Measurements from ENCODE around the gene CAMTA1. TPM values are rescaled to one million over a fixed set of nuclear protein-coding genes. Genes with fewer than 3 reads are reported as not detected.

Gene CAMTA1
- total RNA-seq, 1 experiment from 2014 or later, result 103 TPM

DNA sequence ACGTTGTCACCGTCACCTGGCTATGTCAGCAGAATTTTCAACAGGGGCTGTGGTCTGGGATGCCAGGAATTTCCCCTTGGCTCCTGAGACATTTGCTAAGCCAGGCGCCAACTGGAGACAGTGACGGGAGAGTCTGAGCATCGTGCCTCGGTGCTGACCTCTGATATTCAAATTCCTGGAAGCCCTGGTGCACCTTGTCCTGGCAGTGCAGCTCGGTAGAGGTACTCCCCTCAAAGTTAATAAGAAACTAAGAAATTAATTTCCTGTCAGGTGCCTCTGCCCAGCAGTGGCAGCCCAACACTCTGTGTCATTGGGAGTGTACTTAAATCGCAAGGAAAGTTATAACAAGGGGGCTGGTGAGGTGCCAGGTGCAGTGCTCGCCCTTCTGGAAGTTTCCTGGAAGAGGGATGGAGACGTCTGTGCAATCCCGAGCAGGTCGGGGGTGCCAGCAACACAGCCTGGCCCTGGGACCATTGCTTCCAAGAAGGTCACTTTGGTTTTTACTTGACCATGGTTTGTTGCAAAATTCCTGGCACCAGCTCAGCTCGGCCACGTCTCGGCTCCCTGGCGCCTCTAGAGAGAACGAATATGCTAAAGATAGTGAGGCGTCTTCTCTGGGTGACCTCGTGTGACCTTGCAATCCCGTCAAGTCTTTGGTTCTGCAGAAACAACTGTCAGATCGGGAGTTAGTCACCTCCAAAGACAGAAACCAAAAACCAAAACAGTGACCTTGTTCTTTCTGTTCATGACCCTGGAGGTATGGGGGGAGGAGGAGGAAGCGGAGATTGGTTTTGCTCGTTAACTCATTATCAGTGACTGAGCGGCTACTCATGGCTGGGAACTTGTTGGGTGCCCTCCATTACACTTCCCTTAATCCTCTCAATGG, 836.3 kb downstream of the CAMTA1 start:
- H3K4me3 ChIP-seq, result no peak overlapping the region
- no peaks in the 10 kb centered on the region for H3K36me3 ChIP-seq
- H3K27me3 ChIP-seq, result no peaks in the 10 kb centered on the region
- H3K9me3 ChIP-seq, result no peaks in the 10 kb centered on the region
- no peak for DNase-seq

DNA sequence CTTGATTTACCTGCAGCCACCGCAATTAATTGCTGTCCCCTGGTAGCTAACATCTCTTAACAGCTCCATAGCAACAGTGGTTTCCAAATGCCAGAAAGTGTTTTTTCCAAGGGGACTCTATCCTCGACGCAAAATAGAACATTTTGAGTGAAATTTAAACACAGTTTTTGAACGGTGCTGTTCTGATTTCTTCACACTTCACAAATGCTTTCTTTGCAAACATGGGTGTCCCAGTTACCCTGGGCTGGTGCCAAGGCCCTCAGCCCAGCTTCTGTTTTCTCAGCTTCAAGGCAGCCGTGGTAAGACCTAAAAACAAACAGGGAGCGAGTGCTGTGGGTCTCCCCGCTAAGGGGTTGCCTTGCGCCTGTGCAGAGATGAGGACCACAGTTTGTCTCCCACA, 838.6 kb downstream of the CAMTA1 start:
- Histone ChIP-seq H3K36me3 (no peaks in the 10 kb centered on the region), H3K27me3 (no peaks in the 10 kb centered on the region), H3K4me3 (no peak overlapping the region), H3K9me3 (no peaks in the 10 kb centered on the region)
- no peak for DNase-seq

DNA sequence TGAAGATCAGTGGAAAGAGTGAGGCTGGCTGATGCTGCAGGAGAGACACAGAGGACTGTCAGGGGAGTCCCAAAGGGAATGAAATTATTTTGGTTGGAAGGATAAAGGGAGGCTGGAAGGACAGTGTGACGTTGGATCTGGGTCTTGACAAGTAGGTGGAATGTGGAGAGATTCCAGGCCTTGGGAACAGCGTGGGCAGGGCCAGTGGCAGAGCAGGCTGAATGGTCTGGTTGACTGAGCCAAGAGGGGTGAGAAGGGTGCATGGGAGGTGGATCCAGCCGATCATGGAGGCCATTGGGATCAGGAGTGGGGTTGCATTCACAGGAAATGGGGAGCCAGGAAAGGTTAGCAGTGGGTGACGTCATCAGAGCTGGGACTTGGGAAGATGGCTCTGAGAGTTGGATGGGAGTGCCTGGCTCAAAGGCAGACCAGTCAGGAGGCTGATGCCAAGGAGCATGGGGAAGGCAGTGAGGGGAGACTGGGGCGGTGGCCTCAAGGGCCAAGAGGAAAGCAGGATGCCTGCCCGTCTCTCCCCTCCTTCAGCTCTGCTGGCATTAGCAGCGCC, 839.6 kb downstream of the CAMTA1 start:
- Histone ChIP-seq H3K27me3 (no peaks in the 10 kb centered on the region), H3K36me3 (no peaks in the 10 kb centered on the region), H3K9me3 (no peaks in the 10 kb centered on the region), H3K4me3 (no peak overlapping the region)
- no peak for DNase-seq

- Histone ChIP-seq H3K27me3 (no peaks in the 10 kb centered on the region), H3K4me3 (no peak overlapping the region), H3K9me3 (no peaks in the 10 kb centered on the region), H3K36me3 (no peaks in the 10 kb centered on the region)
- DNase-seq, result no peak
Observed at GRCh38 chr1:7625401-7625800, 840.1 kb downstream of the CAMTA1 start.

DNA sequence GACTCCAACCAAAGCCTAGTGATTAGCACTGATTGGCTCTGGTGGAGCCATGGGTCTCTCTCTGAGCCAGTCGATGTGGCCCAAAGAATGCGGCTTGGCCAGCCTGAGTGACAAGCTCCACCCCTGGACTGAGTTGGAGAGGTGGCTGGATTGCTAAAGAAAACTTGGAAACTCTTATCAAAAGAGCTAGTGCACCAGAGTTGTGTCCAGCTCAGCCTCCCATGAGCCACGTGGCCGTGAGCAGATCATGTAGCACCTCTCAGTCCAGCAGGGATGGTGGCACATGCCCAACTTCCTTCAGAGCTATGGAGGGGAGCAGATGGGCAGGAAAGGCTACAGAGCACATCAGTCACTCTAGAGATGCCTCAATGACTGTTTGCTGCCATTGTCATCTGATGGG, 843.0 kb downstream of the CAMTA1 start:
- no peaks in the 10 kb centered on the region for H3K27me3 ChIP-seq
- DNase-seq, result no peak
- H3K4me3 ChIP-seq, result no peak overlapping the region
- no peaks in the 10 kb centered on the region for H3K36me3 ChIP-seq
- H3K9me3 ChIP-seq, result no peaks in the 10 kb centered on the region

DNA sequence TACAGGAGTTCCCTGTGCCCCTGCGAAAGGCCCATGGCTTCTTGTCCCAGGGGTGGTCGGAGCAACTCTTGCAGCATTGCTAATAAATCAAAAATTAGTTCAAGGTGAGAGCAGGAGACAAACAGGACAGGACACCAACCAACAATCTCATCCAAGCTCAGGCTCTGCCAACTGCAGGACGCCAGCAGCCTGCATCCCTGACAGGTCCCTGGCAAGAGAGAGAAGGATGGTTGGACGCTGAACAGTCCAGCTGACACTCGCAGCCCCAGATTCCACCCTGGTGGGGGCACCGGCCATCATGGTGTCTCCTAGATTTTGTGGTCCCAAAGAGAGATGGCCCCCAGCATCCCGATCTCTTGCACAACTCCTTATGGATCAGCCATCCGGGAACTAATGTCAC, 843.8 kb downstream of the CAMTA1 start:
- Histone ChIP-seq H3K27me3 (no peaks in the 10 kb centered on the region), H3K4me3 (no peak overlapping the region)

GRCh38 chr1:7629465-7630195, 844.4 kb downstream of the CAMTA1 start:
- Histone ChIP-seq H3K9me3 (no peaks in the 10 kb centered on the region), H3K36me3 (no peaks in the 10 kb centered on the region), H3K4me3 (no peak overlapping the region), H3K27me3 (no peaks in the 10 kb centered on the region)
- DNase-seq, result no peak

More for the DNA sequence above, 843.8 kb downstream of the CAMTA1 start:
- Histone ChIP-seq H3K9me3 (no peaks in the 10 kb centered on the region), H3K36me3 (no peaks in the 10 kb centered on the region)
- DNase-seq, result no peak

DNA sequence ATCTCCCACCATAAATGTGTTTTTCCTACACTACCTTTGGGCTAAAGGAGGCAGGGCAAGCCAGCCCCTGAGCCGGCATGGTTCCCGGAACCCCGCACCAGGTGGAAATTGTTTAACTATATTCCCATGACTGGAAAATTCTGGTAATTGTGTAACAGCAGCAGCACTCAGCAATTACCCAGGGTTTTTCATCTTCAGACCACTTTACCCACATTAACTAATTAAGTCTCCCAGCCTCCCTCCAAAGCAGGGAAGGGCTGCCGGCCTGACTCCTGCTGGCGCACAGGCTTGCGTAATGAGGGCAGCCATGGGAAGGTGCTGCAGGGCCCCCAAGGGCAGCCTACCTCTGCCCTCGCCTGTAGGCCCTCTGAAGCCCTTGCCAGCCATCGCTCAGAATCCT, 845.1 kb downstream of the CAMTA1 start:
- Histone ChIP-seq H3K9me3 (no peaks in the 10 kb centered on the region), H3K36me3 (no peaks in the 10 kb centered on the region), H3K4me3 (no peak overlapping the region), H3K27me3 (no peaks in the 10 kb centered on the region)
- no peak for DNase-seq

GRCh38 chr1:7632176-7632575, 846.9 kb downstream of the CAMTA1 start:
- H3K4me3 ChIP-seq, result no peak overlapping the region
- H3K27me3 ChIP-seq, result no peaks in the 10 kb centered on the region
- DNase-seq, result no peak
- H3K9me3 ChIP-seq, result no peaks in the 10 kb centered on the region
- no peaks in the 10 kb centered on the region for H3K36me3 ChIP-seq

DNA sequence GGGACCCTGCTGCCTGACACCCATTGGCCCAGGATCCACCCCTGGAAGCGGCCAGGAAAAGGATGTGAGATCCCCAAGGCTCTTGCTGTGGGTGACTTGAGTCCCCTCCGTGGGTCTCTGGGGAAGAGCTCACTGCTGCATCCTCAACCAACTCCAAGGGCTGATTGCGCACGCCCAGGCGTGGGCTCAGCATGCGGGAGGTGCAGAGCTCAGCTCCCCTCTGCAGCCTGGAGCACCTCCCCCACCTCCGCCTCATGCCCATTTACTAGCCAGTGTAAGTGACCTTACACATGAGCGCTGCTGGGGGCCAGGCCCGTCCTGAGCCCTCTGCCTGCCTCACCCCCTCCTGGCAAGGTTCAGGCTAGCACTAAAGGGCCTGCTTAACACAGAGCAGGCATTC, 847.4 kb downstream of the CAMTA1 start:
- Histone ChIP-seq H3K4me3 (no peak overlapping the region), H3K27me3 (no peaks in the 10 kb centered on the region), H3K36me3 (no peaks in the 10 kb centered on the region), H3K9me3 (no peaks in the 10 kb centered on the region)
- DNase-seq, result no peak

DNA sequence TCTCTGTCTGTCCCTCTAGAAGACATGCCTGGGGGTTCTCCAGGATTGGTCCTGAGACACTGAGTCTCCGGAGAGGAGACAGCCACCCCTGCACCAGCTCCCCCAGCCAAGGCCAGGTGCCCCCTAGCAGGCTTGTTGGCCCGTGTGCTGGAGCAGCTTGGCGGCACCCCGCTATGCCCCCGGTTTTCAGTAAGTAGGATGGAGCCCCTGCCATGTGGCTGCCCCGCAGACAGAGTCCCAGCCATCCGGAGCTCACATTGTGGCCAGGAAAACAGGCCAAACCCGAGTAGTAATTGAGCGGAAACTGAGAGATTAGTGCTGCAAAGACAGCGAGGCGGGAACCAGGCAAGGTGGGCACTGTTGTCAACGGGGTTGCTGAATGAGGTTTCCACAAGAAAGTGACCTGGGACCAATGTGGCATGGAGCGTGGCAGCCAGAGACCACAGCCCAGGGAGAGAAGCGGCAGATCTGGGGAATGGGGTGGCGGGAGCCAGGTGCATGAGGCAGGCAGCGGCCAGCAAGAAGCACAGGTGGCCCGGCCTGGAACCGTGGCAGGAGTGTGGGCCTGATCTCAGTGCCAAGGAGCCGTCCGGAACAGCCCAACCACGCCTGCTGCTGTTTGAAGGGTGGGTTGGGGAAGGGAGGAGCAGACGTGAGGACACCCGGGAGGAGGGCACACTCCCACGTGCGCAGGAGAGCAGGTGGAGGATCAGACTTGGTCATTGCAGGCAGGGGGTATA, 848.4 kb downstream of the CAMTA1 start:
- DNase-seq, result no peak
- Histone ChIP-seq H3K9me3 (no peaks in the 10 kb centered on the region), H3K27me3 (no peaks in the 10 kb centered on the region), H3K4me3 (no peak overlapping the region), H3K36me3 (no peaks in the 10 kb centered on the region)

DNA sequence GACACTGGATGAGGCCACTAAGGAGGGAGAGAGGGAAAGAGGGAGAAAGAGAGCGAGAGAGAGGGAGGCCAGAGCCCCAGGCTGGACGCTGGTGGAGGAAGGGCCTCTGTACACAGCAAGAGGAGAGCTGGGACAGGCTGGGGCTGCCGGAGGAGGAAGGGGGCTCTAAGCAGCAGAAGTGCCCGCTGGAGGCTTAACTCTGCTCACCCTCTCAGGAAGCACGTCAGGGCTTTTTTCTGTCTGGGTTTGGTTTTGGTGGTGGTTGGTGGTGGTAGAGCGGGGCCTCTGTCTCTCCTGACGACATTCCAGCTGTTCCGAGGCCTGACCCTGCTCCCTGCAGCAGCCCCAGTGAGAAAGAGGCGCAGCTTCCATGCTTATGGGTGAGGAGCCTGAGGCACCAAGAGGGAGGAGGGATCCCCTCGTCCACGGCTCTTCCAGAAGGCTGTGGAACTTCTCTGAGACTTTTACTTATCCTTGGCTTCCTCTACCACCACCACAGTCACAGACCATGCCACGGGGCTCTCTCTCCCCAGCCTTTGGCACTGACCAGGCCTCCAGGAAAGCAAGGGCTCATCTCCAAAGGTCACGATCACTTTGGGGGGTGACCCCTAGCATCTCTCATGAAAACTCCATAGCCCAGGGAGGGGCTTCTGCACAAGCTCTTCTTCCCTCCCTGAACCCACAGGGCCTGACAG, 849.4 kb downstream of the CAMTA1 start:
- no peak for DNase-seq
- no peak overlapping the region for H3K4me3 ChIP-seq
- H3K36me3 ChIP-seq, result no peaks in the 10 kb centered on the region
- H3K9me3 ChIP-seq, result no peaks in the 10 kb centered on the region
- H3K27me3 ChIP-seq, result no peaks in the 10 kb centered on the region

DNA sequence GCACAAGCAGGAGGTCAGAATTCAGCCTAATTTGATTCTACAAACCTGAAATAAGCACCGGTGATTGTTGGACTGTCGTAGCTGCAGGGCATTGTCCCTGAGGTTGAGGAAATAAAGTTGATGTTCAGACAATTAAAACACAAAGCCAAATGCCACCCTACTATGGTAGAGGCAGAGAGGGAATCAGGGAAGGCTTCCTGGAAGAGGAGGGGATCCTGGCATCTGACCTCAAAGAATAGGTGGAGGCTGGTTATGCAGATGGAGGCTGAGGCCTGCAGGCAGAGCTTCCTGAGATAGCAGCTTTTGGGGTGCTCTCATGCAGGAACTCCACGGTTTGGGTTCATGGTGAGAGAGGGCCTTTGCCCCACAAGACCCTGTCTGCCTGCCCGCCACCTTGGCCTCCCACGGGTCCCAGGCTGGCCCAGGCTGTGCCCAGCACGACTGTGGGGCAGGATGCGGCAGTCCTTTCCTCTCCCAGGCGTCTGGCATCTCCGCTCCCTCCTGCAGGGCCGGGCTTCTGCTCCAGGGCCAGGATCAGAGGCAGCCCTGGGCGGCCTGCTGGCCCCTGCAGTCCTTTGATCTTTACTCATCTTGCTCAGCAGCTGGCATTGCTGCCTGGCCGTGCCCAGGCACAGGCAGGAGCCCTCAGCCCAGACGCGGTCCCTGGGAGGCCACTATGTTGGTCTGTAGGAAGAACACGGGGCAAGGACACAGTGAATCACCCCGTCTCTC, 851.7 kb downstream of the CAMTA1 start:
- no peaks in the 10 kb centered on the region for H3K36me3 ChIP-seq
- DNase-seq, result no peak
- no peaks in the 10 kb centered on the region for H3K9me3 ChIP-seq
- no peaks in the 10 kb centered on the region for H3K27me3 ChIP-seq
- no peak overlapping the region for H3K4me3 ChIP-seq

DNA sequence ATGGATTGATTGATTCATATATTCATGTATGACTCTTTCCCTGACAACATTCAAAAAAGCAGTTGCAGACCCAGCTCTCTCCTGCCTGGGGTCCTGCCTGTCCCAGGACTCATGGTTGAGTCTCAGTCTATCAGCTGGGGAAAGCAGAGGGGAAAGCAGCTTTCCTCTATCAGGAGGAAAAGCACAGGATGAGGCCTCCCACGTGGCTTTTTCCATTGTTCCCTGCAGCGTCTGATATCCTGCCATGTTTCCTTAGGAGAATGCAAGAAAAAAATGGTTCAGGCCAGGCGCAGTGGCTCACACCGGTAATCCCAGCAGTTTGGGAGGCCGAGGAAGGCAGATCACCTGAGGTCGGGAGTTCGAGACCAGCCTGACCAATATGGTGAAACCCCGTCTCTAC, 852.8 kb downstream of the CAMTA1 start:
- no peak for DNase-seq
- H3K36me3 ChIP-seq, result no peaks in the 10 kb centered on the region
- H3K27me3 ChIP-seq, result no peaks in the 10 kb centered on the region
- H3K9me3 ChIP-seq, result no peaks in the 10 kb centered on the region
- no peak overlapping the region for H3K4me3 ChIP-seq

- DNase-seq, result no peak
- H3K9me3 ChIP-seq, result no peaks in the 10 kb centered on the region
- H3K36me3 ChIP-seq, result no peaks in the 10 kb centered on the region
- H3K27me3 ChIP-seq, result no peaks in the 10 kb centered on the region
- no peak overlapping the region for H3K4me3 ChIP-seq
Observed at GRCh38 chr1:7639435-7640131, 854.3 kb downstream of the CAMTA1 start.
